GM21390 (cell line): ENCODE results near the gene UPK3BL2.
"Not testable (repeated sequence)": the region's sequence is repeated elsewhere in the genome, so short reads cannot be mapped to it uniquely, and the experiment has no call there.

ENCODE experiments used
- ATAC-seq: cut with Tn5 transposase; IDR thresholded peaks from one replicate; pipeline ENCODE4 v1.9.1; 2021; ENCODE audit not compliant: unreplicated experiment

Gene UPK3BL2

DNA sequence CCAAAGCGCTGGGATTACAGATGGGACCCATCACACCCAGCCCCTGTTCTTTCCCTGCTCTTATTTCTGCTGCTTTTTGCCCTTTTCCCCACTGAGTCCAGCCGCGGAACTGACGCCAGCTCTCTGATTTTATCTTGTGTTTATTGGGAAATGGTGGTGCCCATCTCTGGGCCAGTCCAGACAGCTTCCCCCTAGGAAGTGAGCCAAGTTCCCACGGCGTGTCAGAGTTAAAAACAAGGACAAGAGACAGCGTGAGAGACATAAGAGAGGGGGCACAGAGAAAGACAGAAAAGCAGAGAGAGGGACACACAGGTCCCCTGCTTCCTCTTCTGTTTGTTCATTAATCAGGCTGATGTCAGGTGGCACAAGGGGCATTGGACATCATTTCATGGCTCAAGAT, 11.9 kb downstream of the UPK3BL2 start:
- ATAC-seq: not testable (repeated sequence)

DNA sequence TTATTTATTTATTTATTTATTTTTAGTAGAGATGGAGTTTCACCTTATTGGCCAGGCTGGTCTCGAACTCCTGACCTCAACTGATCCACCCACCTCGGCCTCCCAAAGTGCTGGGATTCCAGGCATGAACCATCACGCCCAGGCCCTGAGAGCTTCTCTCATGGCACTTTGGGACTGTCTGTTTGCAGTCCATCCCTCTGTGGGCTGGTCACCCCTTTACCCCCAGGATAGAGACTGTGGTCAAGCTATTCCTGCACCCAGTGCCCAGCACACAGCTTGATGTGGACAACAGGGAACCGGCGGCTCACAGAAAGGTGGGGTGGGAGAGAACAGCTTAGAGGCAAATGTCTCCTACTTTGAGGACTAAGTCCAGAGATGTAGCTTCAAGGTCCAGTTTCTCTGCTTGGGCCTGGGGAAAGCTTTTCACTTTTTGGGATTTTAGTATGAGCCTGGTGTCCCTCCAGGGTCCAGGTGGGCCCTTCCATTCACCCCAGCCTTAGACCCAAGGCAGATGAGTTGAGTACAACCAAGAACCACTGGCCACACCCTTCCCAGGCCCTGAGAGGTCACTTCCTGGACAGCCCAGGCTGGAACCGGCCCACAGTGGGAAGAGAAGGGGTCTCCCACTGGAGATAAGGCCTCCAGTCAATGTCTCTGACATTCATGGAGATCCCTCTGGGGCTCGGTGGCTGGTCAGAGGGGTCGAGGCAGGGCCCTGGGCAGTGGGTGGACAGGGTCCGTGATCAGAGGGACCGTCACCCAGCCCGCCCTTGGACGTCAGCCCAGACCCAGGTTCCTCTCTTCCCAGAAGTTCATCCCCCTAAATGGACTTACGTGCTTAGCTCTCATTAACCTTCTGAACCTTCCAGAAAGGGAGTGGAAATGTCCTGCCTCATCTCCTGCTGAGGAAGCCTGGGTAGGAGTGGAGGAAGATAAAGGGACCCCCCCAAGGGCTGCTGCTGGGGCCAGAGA, 15.4 kb downstream of the UPK3BL2 start:
- ATAC-seq: not testable (repeated sequence)

DNA sequence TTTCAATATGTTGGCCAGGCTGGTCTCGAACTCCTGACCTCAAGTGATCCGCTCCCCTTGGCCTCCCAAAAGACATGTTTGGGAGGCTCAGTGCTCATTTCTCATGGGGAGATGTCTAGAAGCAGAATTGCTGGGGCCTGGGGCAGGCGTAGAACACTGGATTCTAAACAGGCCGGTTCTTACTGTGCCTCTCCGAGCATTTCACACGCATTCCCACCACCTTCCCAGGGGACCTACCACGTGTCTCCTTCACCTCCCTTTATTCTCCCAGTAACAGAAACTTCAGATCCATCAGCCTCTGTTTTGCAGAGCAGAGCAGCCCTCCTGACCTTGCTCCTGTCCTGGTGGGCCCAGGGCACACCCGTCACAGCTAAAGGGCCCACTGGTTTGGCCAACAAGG, 16.3 kb downstream of the UPK3BL2 start:
- ATAC-seq: not testable (repeated sequence)

DNA sequence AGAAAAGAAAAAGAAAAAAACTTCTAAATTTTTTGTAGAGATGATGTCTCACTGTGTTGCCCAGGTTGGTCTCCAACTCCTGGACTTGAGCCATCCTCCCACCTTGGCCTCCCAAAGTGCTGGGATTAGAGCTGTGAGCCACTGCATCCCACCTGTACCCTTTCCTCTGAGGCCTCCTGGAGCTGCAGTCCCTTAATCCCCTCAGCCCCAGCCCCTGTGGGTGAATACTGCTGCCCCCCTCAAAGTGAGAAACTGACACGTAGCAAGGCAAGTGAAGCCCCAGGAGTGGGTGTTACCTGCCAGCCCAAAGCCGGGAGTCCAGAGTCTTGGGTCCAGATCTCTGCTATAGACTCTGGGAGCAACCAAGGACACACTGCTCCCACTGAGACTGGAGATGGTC, 18.7 kb downstream of the UPK3BL2 start:
- not testable (repeated sequence) for ATAC-seq

DNA sequence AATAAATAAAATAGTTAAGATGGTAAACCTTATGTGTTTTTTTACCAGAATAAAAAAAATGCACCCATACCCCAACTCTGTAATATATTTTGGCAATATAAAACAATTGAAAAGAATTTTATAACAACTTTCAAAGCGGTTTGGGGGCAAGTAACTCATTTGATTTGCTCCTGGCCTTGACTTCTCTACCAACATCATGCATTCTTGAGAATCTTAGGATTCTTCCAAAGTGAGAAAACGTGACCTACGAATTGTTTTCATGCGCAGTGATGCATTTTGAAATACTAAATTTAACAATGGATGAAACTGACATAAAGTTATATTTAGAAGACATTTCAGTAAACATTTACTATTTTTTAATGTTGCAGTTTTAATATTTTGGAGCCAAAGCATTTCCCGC, 22.7 kb downstream of the UPK3BL2 start:
- not testable (repeated sequence) for ATAC-seq

DNA sequence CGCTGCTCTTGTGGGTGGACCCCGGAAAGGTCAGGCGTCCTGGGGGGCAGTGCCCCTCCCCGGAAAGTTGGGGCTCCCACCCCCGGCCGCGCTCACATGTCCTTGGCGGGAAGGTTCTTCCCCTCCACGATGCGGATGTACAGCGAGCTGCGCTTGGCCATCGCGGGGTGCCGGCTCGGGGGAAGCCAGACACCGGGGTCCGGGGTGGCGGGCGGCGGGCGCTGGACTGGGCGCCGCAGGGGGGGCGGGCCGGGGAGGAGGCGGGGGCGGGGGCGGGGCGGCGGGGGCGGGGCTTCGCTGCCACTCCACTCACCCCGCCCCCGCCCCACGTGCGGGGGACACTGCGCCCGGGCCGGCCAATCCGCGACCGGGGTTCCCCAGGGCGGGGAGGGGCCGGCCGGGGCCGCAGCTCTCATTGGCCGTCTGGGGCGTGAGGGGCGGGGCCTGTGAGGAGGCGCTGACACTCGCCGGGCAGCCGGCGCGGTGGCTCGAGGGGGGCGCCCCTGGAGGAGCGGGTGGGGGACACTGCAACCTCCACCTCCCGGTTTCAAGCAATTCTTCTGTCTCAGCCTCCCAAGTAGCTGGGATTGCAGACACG, 25.8 kb downstream of the UPK3BL2 start, which contains the start of gene RASA4B:
TSS of gene RASA4B (minus strand) at position 228 of the 598 bp plus-strand sequence. CDS start at position 161, 67 bp downstream.
- peak; percentile 66 for ATAC-seq

DNA sequence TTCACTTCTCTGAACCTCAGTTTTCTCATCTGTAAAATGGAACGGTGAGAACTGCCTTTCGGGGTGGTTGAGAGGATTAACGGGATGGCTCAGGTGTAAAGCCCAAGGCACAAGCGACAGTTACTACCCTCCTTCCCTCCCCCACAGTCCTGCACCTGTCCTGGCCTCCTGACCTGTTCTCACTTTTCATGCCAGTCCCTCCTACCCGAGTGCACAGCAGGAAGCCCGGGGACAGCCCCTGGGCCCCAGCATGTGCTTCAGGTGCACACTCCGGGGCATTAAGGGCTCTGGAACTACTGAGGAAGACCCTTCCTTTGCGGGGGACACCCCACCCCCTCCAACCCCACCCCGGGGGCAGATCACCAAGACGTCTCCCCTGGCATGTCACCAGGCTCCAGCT, 26.5 kb downstream of the UPK3BL2 start:
- not testable (repeated sequence) for ATAC-seq

DNA sequence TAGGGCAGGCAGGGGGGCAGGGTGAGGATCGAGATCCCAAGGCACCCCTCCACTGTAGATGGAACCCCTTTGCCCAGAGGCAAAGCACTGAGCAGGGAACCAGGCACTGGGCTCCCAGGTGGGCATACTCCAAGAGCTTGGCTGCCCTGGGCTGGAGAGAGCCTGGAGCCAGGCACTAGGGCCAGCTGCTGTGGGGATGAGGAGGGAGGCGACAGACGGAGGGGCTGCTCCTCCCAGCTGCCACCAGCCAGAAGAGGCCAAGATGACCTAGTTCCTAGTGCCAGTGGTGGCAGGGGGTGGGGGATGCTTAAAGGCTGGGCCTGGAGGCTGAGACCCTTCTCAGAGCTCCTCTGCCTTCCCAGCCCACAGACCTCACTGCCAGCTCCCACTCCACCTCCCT, 27.6 kb downstream of the UPK3BL2 start:
- ATAC-seq: not testable (repeated sequence)

DNA sequence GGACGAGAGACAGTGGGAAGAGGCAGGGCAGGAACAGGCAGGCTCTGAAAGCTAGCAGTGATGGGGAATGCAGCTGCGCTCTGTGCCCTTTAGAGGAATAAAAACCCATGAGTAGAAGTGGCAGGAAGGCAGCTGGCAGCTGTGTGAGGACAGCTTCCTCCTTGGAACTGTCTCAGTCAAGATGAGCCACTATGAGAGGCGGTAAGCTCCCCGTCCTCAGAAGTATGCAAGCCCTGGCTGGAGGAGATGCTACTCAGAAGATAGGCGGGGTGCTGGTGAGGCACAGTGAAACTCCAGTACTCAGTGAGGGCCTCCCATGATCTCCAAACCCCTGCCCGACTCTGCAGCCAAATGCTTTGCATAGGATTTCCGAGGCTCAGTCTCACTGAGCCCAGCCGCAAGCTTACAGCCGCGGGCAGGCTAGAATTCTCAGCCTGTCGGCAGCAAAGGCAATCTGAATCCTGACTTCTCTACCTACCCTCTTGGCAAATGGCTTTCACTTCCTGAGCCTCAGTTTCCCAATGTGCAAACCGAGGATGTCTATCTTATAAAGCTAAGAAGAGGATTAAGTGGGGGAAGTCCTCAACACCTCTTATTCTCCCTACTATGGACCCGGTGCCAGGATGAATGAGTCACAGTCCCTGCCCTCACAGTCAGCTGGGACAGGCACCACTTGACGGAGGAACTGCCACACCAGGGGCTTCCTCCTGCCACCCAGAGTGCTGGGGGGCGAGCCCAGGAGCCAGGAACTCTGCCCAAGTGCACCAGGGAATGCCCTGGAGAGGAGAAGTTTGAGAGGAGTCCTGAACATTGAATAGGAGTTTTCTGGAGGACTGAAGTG, 28.4 kb downstream of the UPK3BL2 start:
- peak; percentile 72 for ATAC-seq

DNA sequence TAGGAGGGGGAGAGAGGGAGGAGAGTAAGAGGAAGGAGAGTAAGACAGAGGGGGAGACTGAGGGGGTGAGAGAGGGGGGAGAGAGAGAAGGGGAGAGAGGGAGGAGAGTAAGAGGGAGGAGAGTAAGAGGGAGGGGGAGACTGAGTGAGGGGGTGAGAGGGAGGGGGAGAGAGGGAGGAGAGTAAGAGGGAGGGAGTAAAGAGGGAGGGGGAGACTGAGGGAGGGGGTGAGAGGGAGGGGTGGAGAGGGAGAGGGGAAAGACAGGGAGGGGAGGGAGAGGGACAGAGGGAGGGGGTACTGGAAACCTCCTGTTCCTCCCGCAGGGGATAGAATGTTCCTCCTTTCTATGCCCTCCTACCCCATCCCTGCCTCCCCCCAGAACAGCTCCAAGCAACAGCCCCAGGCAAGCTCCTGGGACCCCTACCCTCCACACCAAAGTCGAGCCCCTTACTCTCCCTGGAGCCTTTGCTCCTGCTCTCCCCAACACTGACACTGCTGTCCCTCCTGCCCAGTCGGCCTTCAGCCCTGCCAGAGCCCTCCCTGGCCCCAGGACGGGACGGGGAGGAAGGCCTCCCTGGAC, 30.8 kb downstream of the UPK3BL2 start:
- not testable (repeated sequence) for ATAC-seq

DNA sequence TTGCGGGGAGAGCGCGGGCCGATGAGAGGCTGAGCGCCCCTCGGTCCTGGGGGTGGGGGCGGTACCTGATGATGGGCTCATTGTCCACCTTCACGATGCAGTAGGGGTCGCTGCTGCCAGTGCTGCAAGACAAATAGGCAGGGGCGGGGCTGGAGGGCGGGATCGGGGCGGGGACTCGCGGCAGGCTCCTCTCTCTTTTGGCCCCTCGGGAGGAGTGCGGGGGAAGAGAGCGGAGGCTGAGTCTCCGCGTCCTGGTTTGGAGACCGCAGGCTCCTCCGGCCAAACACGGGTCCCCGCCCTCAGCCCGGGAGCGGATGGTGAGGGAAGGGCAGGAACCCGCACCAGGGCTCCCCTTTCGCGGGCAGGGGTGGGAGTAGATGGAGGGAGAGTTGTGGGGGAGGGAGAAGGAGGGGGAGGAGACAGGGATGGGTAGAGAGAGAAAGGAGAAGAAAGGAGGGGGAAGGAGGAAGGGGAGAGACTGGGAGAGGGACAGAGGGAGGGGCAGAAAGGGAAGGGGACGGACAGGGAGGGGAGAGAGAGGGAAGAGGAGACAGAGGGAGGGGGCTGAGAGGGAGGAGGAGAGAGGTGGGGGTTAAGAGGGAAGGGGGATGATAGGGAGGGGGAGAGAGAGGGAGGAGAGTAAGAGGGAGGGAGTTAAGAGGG, 31.5 kb downstream of the UPK3BL2 start:
- peak; percentile 39 for ATAC-seq

DNA sequence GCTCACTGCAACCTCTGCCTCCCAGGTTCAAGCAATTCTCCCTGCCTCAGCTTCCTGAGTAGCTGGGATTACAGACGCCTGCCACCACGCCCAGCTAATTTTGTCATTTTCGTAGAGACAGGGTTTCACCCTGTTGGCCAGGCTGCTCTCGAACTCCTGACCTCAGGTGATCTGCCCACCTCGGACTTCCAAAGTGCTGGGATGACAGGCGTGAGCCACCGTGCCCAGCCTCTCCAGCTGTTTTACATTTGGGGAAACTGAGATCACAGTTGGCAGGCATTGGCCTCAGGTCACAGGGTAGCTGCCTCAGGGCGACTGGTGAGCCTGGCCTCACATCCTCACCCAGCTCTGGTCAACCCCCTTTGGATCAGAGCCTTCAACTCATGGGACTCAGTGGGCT, 32.9 kb downstream of the UPK3BL2 start:
- ATAC-seq: not testable (repeated sequence)

DNA sequence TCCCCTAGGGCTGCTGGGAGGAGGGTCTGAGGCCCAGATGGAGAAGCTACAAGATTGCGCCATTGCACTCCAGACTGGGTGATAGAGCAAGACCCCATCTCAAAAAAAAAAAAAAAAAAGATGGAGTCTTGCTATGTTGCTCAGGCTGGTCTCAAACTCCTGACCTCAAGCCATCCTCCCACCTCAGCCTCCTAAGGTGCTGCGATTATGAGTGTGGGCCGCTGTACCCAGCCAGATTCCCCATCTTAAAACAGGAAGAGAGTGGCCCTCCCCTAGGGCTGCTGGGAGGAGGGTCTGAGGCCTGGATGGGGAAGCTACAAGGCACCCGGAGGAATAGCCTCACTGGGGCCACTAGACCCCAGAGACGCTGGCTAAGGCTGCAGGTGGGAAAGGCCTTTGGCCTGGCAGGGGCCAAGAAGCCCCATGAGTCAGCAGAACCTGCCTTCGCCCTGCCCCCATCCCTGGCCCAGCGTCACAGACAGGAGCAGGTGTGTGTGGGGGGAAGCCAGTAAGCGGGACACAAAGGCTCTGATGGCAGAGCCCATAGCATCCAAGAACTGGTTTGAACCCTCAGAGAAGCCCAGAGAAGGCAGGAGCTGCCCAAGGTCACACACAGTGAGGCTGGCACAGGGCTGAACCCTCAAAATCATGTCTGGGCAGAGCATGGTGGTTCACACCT, 35.9 kb downstream of the UPK3BL2 start:
- not testable (repeated sequence) for ATAC-seq

DNA sequence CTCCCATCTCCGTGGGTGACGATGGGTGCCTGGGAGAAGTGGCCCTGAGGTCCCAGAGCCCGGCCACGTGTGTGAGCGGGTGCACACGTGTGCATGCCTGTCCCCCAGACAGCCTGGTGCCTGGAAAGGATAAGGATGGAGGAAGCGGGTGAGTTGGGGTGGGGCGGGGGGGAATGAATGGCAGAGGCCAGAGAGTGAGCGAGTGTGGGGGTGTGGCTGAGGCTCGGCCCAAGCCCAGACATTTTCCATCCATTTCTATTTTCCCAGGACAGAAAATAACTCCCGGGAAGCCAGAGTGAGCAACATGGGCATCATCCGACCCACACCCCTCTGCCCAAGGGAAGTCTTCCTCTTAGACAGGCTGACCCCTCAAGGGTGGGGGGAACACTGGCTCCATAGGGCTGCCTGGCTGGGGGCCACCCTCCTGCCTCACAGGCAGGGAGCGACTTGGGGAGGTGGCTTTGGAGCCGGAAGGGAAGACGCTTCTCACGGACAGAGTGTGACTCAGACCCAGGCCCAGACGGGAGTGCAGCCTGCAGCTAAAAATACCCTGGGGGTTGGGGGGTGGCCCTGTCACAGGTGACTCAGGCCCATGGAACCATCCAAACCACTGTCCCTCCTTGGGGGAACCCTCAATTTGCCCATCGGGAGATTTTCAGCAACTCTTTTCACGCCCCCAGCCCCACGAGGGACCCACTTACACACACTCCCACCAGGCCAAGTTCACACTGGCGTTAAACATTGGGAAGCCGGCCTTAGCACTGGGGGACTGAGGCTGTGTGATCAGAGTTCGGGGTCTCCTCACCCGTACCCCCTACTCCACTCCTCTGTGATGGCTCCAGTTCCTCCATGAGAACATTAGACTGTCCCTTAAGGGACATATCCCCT, 38.0 kb downstream of the UPK3BL2 start:
- not testable (repeated sequence) for ATAC-seq

DNA sequence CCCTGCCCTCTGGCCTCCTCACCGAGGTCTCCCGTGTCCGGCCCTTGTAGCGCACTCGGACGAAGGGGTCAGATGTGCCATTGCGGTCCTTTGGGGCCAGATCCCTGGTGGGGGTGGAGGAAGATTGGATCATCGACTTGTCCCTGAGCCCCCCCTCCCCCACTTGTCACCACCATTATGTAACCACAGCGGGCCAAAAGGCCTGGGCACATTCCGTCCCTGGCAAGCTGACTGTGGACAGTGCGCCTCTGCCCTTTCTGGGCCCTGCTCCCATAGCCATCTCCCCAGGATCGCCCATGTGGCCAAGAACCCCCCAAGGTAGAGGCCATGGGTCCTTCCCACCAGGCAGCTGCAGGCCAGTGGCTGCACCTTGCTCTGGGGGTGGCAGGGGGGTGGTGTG, 40.4 kb downstream of the UPK3BL2 start:
- not testable (repeated sequence) for ATAC-seq

DNA sequence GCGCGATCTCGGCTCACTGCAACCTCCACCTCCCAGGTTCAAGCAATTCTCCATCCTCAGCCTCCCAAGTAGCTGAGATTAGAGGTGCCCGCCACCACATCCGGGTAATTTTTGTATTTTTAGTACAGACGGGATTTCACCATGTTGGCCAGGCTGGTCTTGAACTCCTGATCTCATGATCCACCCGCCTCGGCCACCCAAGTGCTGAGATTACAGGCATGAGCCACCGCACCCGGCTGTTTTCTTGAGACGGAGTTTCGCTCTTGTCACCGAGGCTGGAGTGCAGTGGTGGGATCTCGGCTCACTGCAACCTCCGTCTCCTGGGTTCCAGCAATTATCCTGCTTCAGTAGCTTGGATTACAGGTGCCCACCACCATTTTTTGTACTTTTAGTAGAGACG, 45.2 kb downstream of the UPK3BL2 start:
- ATAC-seq: not testable (repeated sequence)

DNA sequence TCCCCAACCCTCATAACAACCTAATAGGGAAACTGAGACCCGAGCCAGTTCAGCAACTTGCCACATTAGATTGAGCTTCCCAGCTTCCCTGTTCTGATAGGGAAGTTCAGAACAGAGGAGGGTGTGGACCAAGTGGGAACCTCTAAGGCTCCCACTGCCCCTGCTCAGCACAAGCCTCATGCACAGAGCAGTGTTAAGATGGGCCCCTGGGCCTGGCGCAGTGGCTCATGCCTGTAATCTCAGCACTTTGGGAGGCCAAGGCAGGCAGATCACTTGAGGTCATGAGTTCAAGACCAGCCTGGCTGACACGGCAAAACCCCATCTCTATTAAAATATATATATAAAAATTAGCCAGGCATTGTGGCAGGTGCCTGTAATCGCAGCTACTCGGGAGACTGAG, 46.2 kb downstream of the UPK3BL2 start:
- ATAC-seq: not testable (repeated sequence)

DNA sequence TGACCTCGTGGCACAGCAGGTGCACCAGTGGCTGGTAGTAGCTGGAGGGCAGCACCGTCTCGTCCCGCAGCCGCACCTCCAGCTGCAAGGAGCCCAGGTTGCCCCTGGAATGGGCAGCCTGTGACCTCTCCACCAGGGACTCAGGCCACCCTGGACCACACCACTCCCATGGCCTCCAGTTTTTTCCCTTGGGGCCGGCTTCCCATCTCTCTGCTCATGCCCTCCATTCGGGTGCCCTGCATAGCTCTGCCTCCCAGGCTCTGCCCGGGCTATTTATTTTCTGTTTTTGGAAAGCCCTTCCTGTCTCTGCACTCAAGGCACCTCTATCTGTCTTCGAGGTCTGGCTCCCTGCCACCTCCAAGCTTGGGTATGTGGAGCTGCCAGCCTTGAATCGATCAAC, 46.6 kb downstream of the UPK3BL2 start:
- ATAC-seq: not testable (repeated sequence)
